ENCODE data around the gene FCHSD2. TPM values are rescaled to one million over a fixed set of nuclear protein-coding genes. Genes with fewer than 3 reads are reported as not detected.
A peak's percentile ranks its signal among the peaks of the same experiment; 100 is the strongest.

The FCHSD2 gene
- total and polyA plus RNA-seq, 2 of the 8 experiments (the other 6 are each of a cell fraction or from before 2014, with no cell fraction given), result 4.1 to 7.8 TPM

- TF ChIP-seq CHD7 (IDR thresholded peaks at IDR 0.05; ENCODE audit: insufficient replicate concordance, low read length), result no peak
- TF ChIP-seq TAF7 (optimal IDR thresholded peaks at IDR 0.05; ENCODE audit: borderline replicate concordance, low read depth, low read length), result peak; percentile 48
- no peak for TF ChIP-seq RNF2 (IDR thresholded peaks at IDR 0.05; ENCODE audit: borderline replicate concordance, low read depth, low read length, missing control alignments, poor library complexity, severe bottlenecking)
- no peak for TF ChIP-seq YY1 (IDR thresholded peaks at IDR 0.05; ENCODE audit: low read depth, low read length)
- TF ChIP-seq TCF12 (IDR thresholded peaks at IDR 0.05; ENCODE audit: low read depth, low read length), result no peak
- TF ChIP-seq CHD2 (IDR thresholded peaks at IDR 0.05; ENCODE audit: low read length), result no peak
- TF ChIP-seq CTCF (IDR thresholded peaks at IDR 0.05; ENCODE audit: control extremely low read depth in 1 of 3, insufficient read depth in 1 of 3, low read depth in 1 of 3, low read length in 3 of 3), result no peak
- no peak for TF ChIP-seq NRF1 (IDR thresholded peaks at IDR 0.05; ENCODE audit: low read depth, low read length)
Measured at GRCh38 chr11:72813740-72814285, 328.3 kb downstream of the FCHSD2 start (continued).
